PC-3 (cell line): ENCODE measurements around the gene KRTCAP2. TPM values are rescaled to one million over a fixed set of nuclear protein-coding genes. Genes with fewer than 3 reads are reported as not detected.
"Not testable (repeated sequence)": the region's sequence is repeated elsewhere in the genome, so short reads cannot be mapped to it uniquely, and the experiment has no call there.

Source experiments
- ATAC-seq: fragments of 200-7000 bp; cut with Tn5 transposase; 2 replicates; pipeline ENCODE4 v1.9.1; 2020; ENCODE audit warnings: mild to moderate bottlenecking, moderate library complexity
- BruUV-seq: library from RNA; stranded (reverse); fragments of 400-500 nt; replicated peaks from 2 replicates; lab custom pipeline; 2021; lab: Mats Ljungman, UMichigan
- CTCF ChIA-PET: fragments of 300-600 bp; sonication (Branson Sonifier 250); formaldehyde crosslinking; loops from one replicate; lab custom pipeline; 2022; ENCODE audit warnings: antibody characterized with exemption; lab: Charles Lee
- POLR2A ChIA-PET: fragments of 300-600 bp; sonication (Branson Sonifier 250); formaldehyde crosslinking; loops from one replicate; lab custom pipeline; 2022; ENCODE audit warnings: antibody characterized with exemption; ENCODE audit not compliant: unreplicated experiment; lab: Charles Lee
- DNase-seq: peaks from one replicate; pipeline ENCODE4 v3.0.0-alpha.2; 2015
- H2AFZ ChIP-seq: fragments of 300-600 bp; sonication (generic); 2 replicates; pipeline ENCODE4 v1.6.0; 2016; ENCODE audit warnings: antibody characterized with exemption, low read length
- H3F3A ChIP-seq: fragments of 300-600 bp; sonication (generic); one replicate; pipeline ENCODE4 v1.6.0; 2017; ENCODE audit warnings: antibody characterized with exemption, low read length, control low read depth, mild to moderate bottlenecking; ENCODE audit not compliant: unreplicated experiment
- H3K27ac ChIP-seq: fragments of 300-600 bp; sonication (generic); 2 replicates; pipeline ENCODE4 v1.5.1; 2016; ENCODE audit warnings: mild to moderate bottlenecking, low read length
- H3K27me3 ChIP-seq: fragments of 300-600 bp; sonication (generic); 2 replicates; pipeline ENCODE4 v1.6.1; 2016; ENCODE audit warnings: low read length, mixed read lengths
- H3K36me3 ChIP-seq: fragments of 300-600 bp; sonication (generic); 2 replicates; pipeline ENCODE4 v1.6.1; 2016; ENCODE audit warnings: low read depth, mixed run types, low read length, mixed read lengths
- H3K4me1 ChIP-seq: fragments of 300-600 bp; sonication (generic); 2 replicates; pipeline ENCODE4 v1.5.1; 2016; ENCODE audit warnings: low read length; ENCODE audit not compliant: insufficient read depth
- H3K4me2 ChIP-seq: fragments of 300-600 bp; sonication (generic); 2 replicates; pipeline ENCODE4 v1.6.0; 2016; ENCODE audit warnings: low read length
- H3K4me3 ChIP-seq: fragments of 300-600 bp; sonication (generic); 2 replicates; pipeline ENCODE4 v1.5.1; 2016; ENCODE audit warnings: mild to moderate bottlenecking, low read length, mixed read lengths
- H3K79me2 ChIP-seq: fragments of 300-600 bp; sonication (generic); 2 replicates; pipeline ENCODE4 v1.6.1; 2017; ENCODE audit warnings: low read length, mixed read lengths
- H3K9ac ChIP-seq: fragments of 300-600 bp; sonication (generic); 2 replicates; pipeline ENCODE4 v1.6.0; 2016; ENCODE audit warnings: mild to moderate bottlenecking, low read length
- H3K9me2 ChIP-seq: fragments of 300-600 bp; sonication (generic); replicated peaks from 2 replicates; pipeline ENCODE4 v1.6.1; 2016; ENCODE audit warnings: mixed run types, low read length, mixed read lengths
- H3K9me3 ChIP-seq: fragments of 300-600 bp; sonication (generic); 2 replicates; pipeline ENCODE4 v1.6.1; 2016; ENCODE audit warnings: low read length, mixed read lengths
- H4K20me1 ChIP-seq: fragments of 300-600 bp; sonication (generic); 2 replicates; pipeline ENCODE4 v1.6.1; 2016; ENCODE audit warnings: low read length, mixed read lengths
- CTCF ChIP-seq: fragments of 300-600 bp; sonication (generic); conservative IDR thresholded peaks from 2 replicates; pipeline ENCODE4 v1.5.1; 2017; ENCODE audit warnings: antibody characterized with exemption, low read depth, mild to moderate bottlenecking, low read length
- EZH2 ChIP-seq: fragments of 300-600 bp; sonication (generic); IDR thresholded peaks from one replicate; pipeline ENCODE4 v1.6.1; 2017; ENCODE audit warnings: antibody characterized with exemption, mild to moderate bottlenecking, low read length; ENCODE audit not compliant: unreplicated experiment
- EZH2phosphoT487 ChIP-seq: fragments of 300-600 bp; sonication (generic); IDR thresholded peaks from 2 replicates; pipeline ENCODE4 v1.6.1; 2018; ENCODE audit warnings: mild to moderate bottlenecking, antibody characterized with exemption, low read length, borderline replicate concordance
- intact Hi-C: fragments of 100-400 bp; cut with micrococcal nuclease; formaldehyde crosslinking; loops from 2 replicates; pipeline ENCODE4 v1.9.0; 2023
- total RNA-seq: library from RNA; depleted of rRNA; stranded (reverse); fragments of >200 nt; gene quantifications from 2 replicates; pipeline ENCODE4 v1.2.3, GENCODE V29; 2014

Gene KRTCAP2
- total RNA-seq, 1 experiment from 2014 or later: 241 TPM

- H3K36me3 ChIP-seq: no peaks in the 10 kb centered on the region
- no peak overlapping the region for H3K4me3 ChIP-seq
- no peaks in the 10 kb centered on the region for H3K27me3 ChIP-seq
- ChIA-PET CTCF (no interaction called here), POLR2A (no interaction called here)
- ATAC-seq (no peak), DNase-seq (peak; percentile 35)
- no peak overlapping the region for H3K9ac ChIP-seq
- no peaks in the 10 kb centered on the region for H3K9me2 ChIP-seq
- no TSS peak for BruUV-seq
- H3K4me1 ChIP-seq: peaks cover 11% of the 10 kb centered on the region
- H4K20me1 ChIP-seq: no peaks in the 10 kb centered on the region
- no peak overlapping the region for H2AFZ ChIP-seq
- H3K4me2 ChIP-seq: no peak overlapping the region
- TF ChIP-seq EZH2: no peak
- TF ChIP-seq EZH2phosphoT487: no peak
- no peak for TF ChIP-seq CTCF
- H3K9me3 ChIP-seq: no peaks in the 10 kb centered on the region
- H3F3A ChIP-seq: no peaks in the 10 kb centered on the region
- intact Hi-C loops: no loop called here
- H3K79me2 ChIP-seq: peaks cover 3% of the 10 kb centered on the region; the same call in 1 of the 2 replicates
- H3K27ac ChIP-seq: no peak overlapping the region
Observed at GRCh38 chr1:155218854-155219591, 45.9 kb upstream of the KRTCAP2 start.

GRCh38 chr1:155214702-155215101, 41.6 kb upstream of the KRTCAP2 start:
- H3K9me3 ChIP-seq, POLR2A ChIA-PET, H2AFZ ChIP-seq, H3K4me3 ChIP-seq, BruUV-seq, ATAC-seq, intact Hi-C loops, H3K79me2 ChIP-seq, H3K4me1 ChIP-seq, H3K36me3 ChIP-seq, H3K9ac ChIP-seq, H3F3A ChIP-seq, H3K9me2 ChIP-seq, DNase-seq, CTCF ChIA-PET, H3K4me2 ChIP-seq, H3K27me3 ChIP-seq, H3K27ac ChIP-seq, H4K20me1 ChIP-seq: not testable (repeated sequence)

DNA sequence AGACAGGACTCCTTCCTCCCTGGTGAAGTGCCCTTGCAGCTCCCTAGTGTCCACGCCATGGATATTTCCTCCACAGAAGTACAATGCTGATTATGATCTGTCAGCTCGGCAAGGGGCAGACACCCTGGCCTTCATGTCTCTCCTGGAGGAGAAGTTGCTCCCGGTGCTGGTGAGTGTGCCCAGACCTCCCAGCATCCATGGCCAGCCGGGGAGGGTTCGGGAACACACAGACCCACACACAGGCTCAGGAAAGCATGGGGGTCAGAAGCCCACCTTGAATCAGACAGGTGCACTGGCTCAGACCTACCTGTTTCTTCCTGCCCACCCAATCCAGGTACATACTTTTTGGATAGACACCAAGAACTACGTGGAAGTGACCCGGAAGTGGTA, 38.9 kb upstream of the KRTCAP2 start:
- peaks cover 12% of the 10 kb centered on the region for H3K79me2 ChIP-seq
- H3K4me1 ChIP-seq: peaks cover 24% of the 10 kb centered on the region
- H3K9me2 ChIP-seq, H3K27me3 ChIP-seq, CTCF ChIA-PET, ATAC-seq, DNase-seq, H3K27ac ChIP-seq, H2AFZ ChIP-seq, H3K4me3 ChIP-seq, H4K20me1 ChIP-seq, POLR2A ChIA-PET, H3K36me3 ChIP-seq, H3K9ac ChIP-seq, H3K9me3 ChIP-seq, BruUV-seq, intact Hi-C loops, H3F3A ChIP-seq, H3K4me2 ChIP-seq: not testable (repeated sequence)

GRCh38 chr1:155211381-155212050, 38.4 kb upstream of the KRTCAP2 start:
- H3F3A ChIP-seq, H4K20me1 ChIP-seq, H3K9me2 ChIP-seq, BruUV-seq, H3K27me3 ChIP-seq, ATAC-seq, H3K4me2 ChIP-seq, H2AFZ ChIP-seq, H3K9me3 ChIP-seq, POLR2A ChIA-PET, H3K9ac ChIP-seq, H3K4me3 ChIP-seq, CTCF ChIA-PET, DNase-seq, H3K36me3 ChIP-seq, H3K27ac ChIP-seq, intact Hi-C loops: not testable (repeated sequence)
- peaks cover 12% of the 10 kb centered on the region for H3K79me2 ChIP-seq
- H3K4me1 ChIP-seq: peaks cover 26% of the 10 kb centered on the region
